SK-N-SH (cell line): Measurements from ENCODE around the gene EWSR1. TPM values are rescaled to one million over a fixed set of nuclear protein-coding genes. Genes with fewer than 3 reads are reported as not detected.

Experiments
- CTCF ChIA-PET: fragments of 300-600, 350-600 bp; formaldehyde crosslinking; extraction: SDS; loops from one replicate; lab custom pipeline; 2021; lab: Yijun Ruan, JAX
- POLR2A ChIA-PET: fragments of 350-600 bp; sonication (Branson Sonifier 250); formaldehyde crosslinking; extraction: SDS; loops from one replicate; lab custom pipeline; 2020; ENCODE audit warnings: antibody characterized with exemption, inconsistent platforms; lab: Yijun Ruan, JAX
- DNase-seq: peaks from one replicate; pipeline ENCODE4 v3.0.0; 2012
- H2AFZ ChIP-seq: fragments of 200-600 bp; sonication (generic); 2 replicates; pipeline ENCODE4 v1.8.1; 2016; ENCODE audit warnings: antibody characterized with exemption, mild to moderate bottlenecking, low read depth
- H3F3A ChIP-seq: fragments of 200-600 bp; sonication (generic); replicated peaks from 2 replicates; pipeline ENCODE3; 2016; ENCODE audit warnings: antibody characterized with exemption, mild to moderate bottlenecking; ENCODE audit not compliant: insufficient read depth
- H3K27ac ChIP-seq, 2 experiments: fragments of 200-500 bp in 1 of 2; fragments of 200-600 bp in 1 of 2; sonication (Bioruptor generic) in 1 of 2; sonication (generic), shearing (Covaris generic) in 1 of 2; 2 replicates each; pipeline versions ENCODE4 v1.5.1 to v1.6.1; 2014 to 2016; ENCODE audit warnings: low read depth in 2 of 2, inconsistent platforms in 1 of 2, low read length in 1 of 2, mild to moderate bottlenecking in 1 of 2, mixed read lengths in 1 of 2
- H3K27me3 ChIP-seq: fragments of 200-600 bp; sonication (generic), shearing (Covaris generic); 2 replicates; pipeline ENCODE4 v1.6.1; 2016; ENCODE audit warnings: mixed run types; ENCODE audit not compliant: insufficient read depth
- H3K36me3 ChIP-seq, 2 experiments: fragments of 200-500 bp in 1 of 2; fragments of 200-600 bp in 1 of 2; sonication (Bioruptor generic) in 1 of 2; sonication (generic) in 1 of 2; replicated peaks in 1 of 2; 2 replicates each; pipeline versions ENCODE3 to v1.5.1; 2014 to 2016; ENCODE audit warnings: low read length in 1 of 2, mild to moderate bottlenecking in 1 of 2; ENCODE audit not compliant: insufficient read depth in 2 of 2, control insufficient read depth in 1 of 2
- H3K4me1 ChIP-seq, 2 experiments: fragments of 200-500 bp in 1 of 2; fragments of 200-600 bp in 1 of 2; sonication (Bioruptor generic) in 1 of 2; sonication (generic), shearing (Covaris generic) in 1 of 2; 2 replicates each; pipeline versions ENCODE4 v1.5.1 to v1.6.1; 2014 to 2016; ENCODE audit warnings: low read depth in 1 of 2, low read length in 1 of 2, mixed run types in 1 of 2; ENCODE audit not compliant: insufficient read depth in 2 of 2, control insufficient read depth in 1 of 2
- H3K4me2 ChIP-seq: fragments of 200-600 bp; sonication (generic), shearing (Covaris generic); 2 replicates; pipeline ENCODE4 v1.6.1; 2017; ENCODE audit warnings: mixed run types
- H3K4me3 ChIP-seq, 2 experiments: fragments of 200-500 bp in 1 of 2; fragments of 200-600 bp in 1 of 2; sonication (Bioruptor generic) in 1 of 2; sonication (generic), shearing (Covaris generic) in 1 of 2; 2 replicates each; pipeline versions ENCODE4 v1.5.1 to v1.8.1; 2014 to 2016; ENCODE audit warnings: low read depth in 2 of 2, inconsistent platforms in 1 of 2, low read length in 1 of 2, mild to moderate bottlenecking in 1 of 2, mixed read lengths in 1 of 2, moderate library complexity in 1 of 2
- H3K79me2 ChIP-seq: fragments of 200-600 bp; sonication (generic); 2 replicates; pipeline ENCODE4 v1.8.1; 2017; ENCODE audit warnings: mild to moderate bottlenecking; ENCODE audit not compliant: insufficient read depth
- H3K9ac ChIP-seq: fragments of 200-600 bp; sonication (generic); 2 replicates; pipeline ENCODE4 v1.6.1; 2017; ENCODE audit warnings: mixed run types
- H3K9me2 ChIP-seq: fragments of 200-600 bp; sonication (generic); 2 replicates; pipeline ENCODE4 v1.6.1; 2017; ENCODE audit warnings: mixed run types
- H3K9me3 ChIP-seq: fragments of 200-600 bp; sonication (generic); 2 replicates; pipeline ENCODE4 v1.6.1; 2017; ENCODE audit warnings: mixed run types, mild to moderate bottlenecking, moderate library complexity
- H4K20me1 ChIP-seq: fragments of 200-600 bp; sonication (generic); 2 replicates; pipeline ENCODE4 v1.6.1; 2017; ENCODE audit warnings: mild to moderate bottlenecking, mixed run types; ENCODE audit not compliant: insufficient read depth
- CHD2 ChIP-seq: fragments of 150-350 bp; IDR thresholded peaks from 2 replicates; pipeline ENCODE4 v1.6.1; 2018; ENCODE audit warnings: low read length; ENCODE audit not compliant: partially characterized antibody
- ELF1 ChIP-seq: IDR thresholded peaks from 2 replicates; pipeline ENCODE4 v1.4.0; 2012
- FOSL2 ChIP-seq: IDR thresholded peaks from 2 replicates; pipeline ENCODE4 v1.4.0; 2012; ENCODE audit warnings: low read depth, mild to moderate bottlenecking, moderate library complexity, borderline replicate concordance
- FOXM1 ChIP-seq: IDR thresholded peaks from 2 replicates; pipeline ENCODE4 v1.4.0; 2012; ENCODE audit warnings: low read depth, mild to moderate bottlenecking
- GABPA ChIP-seq: IDR thresholded peaks from 2 replicates; pipeline ENCODE4 v1.4.0; 2012; ENCODE audit warnings: low read depth, mild to moderate bottlenecking
- GATA2 ChIP-seq: sonication (generic); formaldehyde crosslinking; IDR thresholded peaks from 2 replicates; pipeline ENCODE4 v1.5.0; 2020; ENCODE audit warnings: mild to moderate bottlenecking, missing genetic modification reagents
- JUND ChIP-seq: IDR thresholded peaks from 2 replicates; pipeline ENCODE4 v1.4.0; 2012
- MXI1 ChIP-seq: IDR thresholded peaks from 2 replicates; pipeline ENCODE4 v1.6.1; 2012; ENCODE audit warnings: mild to moderate bottlenecking, low read depth, low read length, improper control_type of control experiment
- NRF1 ChIP-seq: IDR thresholded peaks from 2 replicates; pipeline ENCODE4 v1.6.1; 2012; ENCODE audit warnings: low read depth, mild to moderate bottlenecking, low read length
- POLR2AphosphoS5 ChIP-seq: IDR thresholded peaks from 2 replicates; pipeline ENCODE4 v1.6.1; 2012; ENCODE audit warnings: low read depth, low read length
- RAD21 ChIP-seq: IDR thresholded peaks from 2 replicates; pipeline ENCODE4 v1.6.1; 2012; ENCODE audit warnings: mild to moderate bottlenecking, low read length
- RCOR1 ChIP-seq: fragments of 150-350 bp; IDR thresholded peaks from 2 replicates; pipeline ENCODE4 v1.6.1; 2017; ENCODE audit warnings: antibody characterized with exemption, low read length
- RFX5 ChIP-seq: IDR thresholded peaks from 2 replicates; pipeline ENCODE4 v1.6.1; 2012; ENCODE audit warnings: mild to moderate bottlenecking, improper control_type of control experiment, low read length
- SIN3A ChIP-seq: IDR thresholded peaks from 2 replicates; pipeline ENCODE4 v1.6.1; 2012; ENCODE audit warnings: low read depth, mild to moderate bottlenecking, low read length, moderate library complexity, borderline replicate concordance
- SMC3 ChIP-seq: IDR thresholded peaks from 2 replicates; pipeline ENCODE4 v1.6.1; 2012; ENCODE audit warnings: low read depth, low read length, improper control_type of control experiment
- TAF1 ChIP-seq: IDR thresholded peaks from 2 replicates; pipeline ENCODE4 v1.6.1; 2012; ENCODE audit warnings: low read depth, mild to moderate bottlenecking, low read length, moderate library complexity, borderline replicate concordance
- TCF12 ChIP-seq: IDR thresholded peaks from 2 replicates; pipeline ENCODE4 v1.4.0; 2012
- TEAD4 ChIP-seq: IDR thresholded peaks from 2 replicates; pipeline ENCODE4 v1.4.0; 2012; ENCODE audit warnings: mild to moderate bottlenecking, borderline replicate concordance; ENCODE audit not compliant: insufficient read depth
- YY1 ChIP-seq: IDR thresholded peaks from 2 replicates; pipeline ENCODE4 v1.4.0; 2012; ENCODE audit warnings: low read depth, mild to moderate bottlenecking
- WGBS: methylation state at CpG from one replicate; pipeline ENCODE4 v1.1.6; 2017; ENCODE audit warnings: low lambda C conversion rate; 5-methylcytosine and 5-hydroxymethylcytosine counted together
- polyA plus RNA-seq, 3 experiments: library from polyadenylated mRNA; depleted of rRNA; stranded (reverse); fragments of >200 nt; gene quantifications; 2 replicates each; pipeline ENCODE4 v1.2.3, GENCODE V29; 2012
- TF ChIP-seq, protein P1 (sequence below): fragments of 200-600 bp; sonication (generic); IDR thresholded peaks from 2 replicates; pipeline ENCODE4 v1.6.1; 2017; ENCODE audit warnings: antibody characterized with exemption, mild to moderate bottlenecking, moderate library complexity
- TF ChIP-seq, protein P2 (sequence below): IDR thresholded peaks from 2 replicates; pipeline ENCODE4 v1.4.0; 2012; ENCODE audit warnings: low read depth, borderline replicate concordance
- TF ChIP-seq, protein P3 (sequence below): IDR thresholded peaks from 2 replicates; pipeline ENCODE4 v1.4.0; 2012; ENCODE audit warnings: low read depth, borderline replicate concordance
- TF ChIP-seq, protein P4 (sequence below): IDR thresholded peaks from 2 replicates; pipeline ENCODE4; 2012
- TF ChIP-seq, protein P5 (sequence below): fragments of 150-350 bp; IDR thresholded peaks from 2 replicates; pipeline ENCODE4 v1.6.1; 2016; ENCODE audit warnings: mild to moderate bottlenecking, low read depth, low read length

EWSR1 gene, protein sequence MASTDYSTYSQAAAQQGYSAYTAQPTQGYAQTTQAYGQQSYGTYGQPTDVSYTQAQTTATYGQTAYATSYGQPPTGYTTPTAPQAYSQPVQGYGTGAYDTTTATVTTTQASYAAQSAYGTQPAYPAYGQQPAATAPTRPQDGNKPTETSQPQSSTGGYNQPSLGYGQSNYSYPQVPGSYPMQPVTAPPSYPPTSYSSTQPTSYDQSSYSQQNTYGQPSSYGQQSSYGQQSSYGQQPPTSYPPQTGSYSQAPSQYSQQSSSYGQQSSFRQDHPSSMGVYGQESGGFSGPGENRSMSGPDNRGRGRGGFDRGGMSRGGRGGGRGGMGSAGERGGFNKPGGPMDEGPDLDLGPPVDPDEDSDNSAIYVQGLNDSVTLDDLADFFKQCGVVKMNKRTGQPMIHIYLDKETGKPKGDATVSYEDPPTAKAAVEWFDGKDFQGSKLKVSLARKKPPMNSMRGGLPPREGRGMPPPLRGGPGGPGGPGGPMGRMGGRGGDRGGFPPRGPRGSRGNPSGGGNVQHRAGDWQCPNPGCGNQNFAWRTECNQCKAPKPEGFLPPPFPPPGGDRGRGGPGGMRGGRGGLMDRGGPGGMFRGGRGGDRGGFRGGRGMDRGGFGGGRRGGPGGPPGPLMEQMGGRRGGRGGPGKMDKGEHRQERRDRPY
- polyA plus RNA-seq (2012; rRNA removed): 173 and 234 TPM in 2 replicates
- polyA plus RNA-seq (2012; cell fraction: cytosol; rRNA removed): 103 and 111 TPM in 2 replicates
- polyA plus RNA-seq (2012; cell fraction: nucleus; rRNA removed): 442 and 643 TPM in 2 replicates

DNA sequence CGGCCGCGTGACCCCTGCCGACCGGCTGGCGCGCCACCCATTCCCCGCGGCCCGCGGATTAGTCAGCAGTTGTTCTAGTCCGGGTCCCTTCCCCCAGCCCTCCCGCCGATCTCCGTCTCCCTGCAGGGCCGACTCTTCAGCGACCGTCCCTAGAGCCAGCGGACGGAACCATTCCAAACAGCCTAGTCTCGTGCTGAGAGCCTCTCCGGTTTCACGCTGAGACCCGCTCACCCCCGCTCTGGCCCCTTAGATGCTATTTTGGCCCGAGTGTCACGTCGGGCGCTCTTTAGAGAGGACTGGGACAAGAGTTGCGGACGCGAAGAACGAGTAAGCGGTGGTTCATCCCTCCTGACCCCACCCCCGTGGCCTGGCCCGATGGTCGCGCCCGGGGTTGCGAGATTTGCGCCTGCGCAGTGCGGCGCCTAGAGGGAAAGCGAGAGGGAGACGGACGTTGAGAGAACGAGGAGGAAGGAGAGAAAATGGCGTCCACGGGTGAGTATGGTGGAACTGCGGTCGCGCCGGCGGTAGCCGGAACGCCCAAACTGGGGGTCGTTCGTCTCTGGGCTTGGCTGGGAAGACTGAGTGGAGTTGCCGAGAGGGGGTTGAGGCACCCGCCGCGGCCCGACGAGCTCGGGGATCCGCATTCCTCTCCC, at the start of gene EWSR1, which contains the start of gene RHBDD3:
Gene EWSR1, plus strand, starts transcription at position 411 of the 653 bp plus-strand sequence. Its CDS starts 69 bp downstream, at position 480.
Gene RHBDD3, minus strand, starts transcription at position 124 of the 653 bp plus-strand sequence. CDS start 2,355 bp downstream, outside the sequence.
- H3K36me3 ChIP-seq: peaks cover 40 to 41% of the 10 kb centered on the region in 2 experiments
- H3K9ac ChIP-seq: peak within 1 kb of the TSS; percentile 99
- 1% methylated on average over 50 of the region's 67 CpGs for WGBS
- H3K27me3 ChIP-seq: no peaks in the 10 kb centered on the region
- H3K4me3 ChIP-seq: peak within 1 kb of the TSS; percentile 95 to 97
- peak; percentile 97 for DNase-seq
- ChIA-PET CTCF (interaction anchor here (0.9 to 7.7 kb wide), 4 partner anchors 22 to 91 kb away, joined by 3 to 40 read pairs (median 4); partner anchors contain the start of gene GAS2L1), POLR2A (interaction anchor here (1.1 kb wide), 1 partner anchor 46 kb away, joined by 3 read pairs; no protein-coding TSS in a partner anchor)
- H2AFZ ChIP-seq: peak within 1 kb of the TSS; percentile 83
- no peaks in the 10 kb centered on the region for H3K9me3 ChIP-seq
- peaks cover 44% of the 10 kb centered on the region for H4K20me1 ChIP-seq
- H3K27ac ChIP-seq: peak within 1 kb of the TSS; percentile 95 to 99
- H3F3A ChIP-seq: peaks cover 3% of the 10 kb centered on the region
- peaks cover 69% of the 10 kb centered on the region for H3K79me2 ChIP-seq
- peak within 1 kb of the TSS; percentile 99 for H3K4me2 ChIP-seq
- H3K9me2 ChIP-seq: no peaks in the 10 kb centered on the region
- peaks cover 25 to 39% of the 10 kb centered on the region in 2 experiments for H3K4me1 ChIP-seq
- TF ChIP-seq GABPA (no peak), YY1 (peak; percentile 88), TEAD4 (0 out of 2 replicates have a peak, but pooled peaks have one; percentile 21), SMC3 (no peak), SIN3A (peak; percentile 72; the same call in 1 of the 2 replicates), JUND (peak; percentile 50), FOXM1 (no peak), TCF12 (no peak), TAF1 (peak; percentile 95), RAD21 (no peak), MXI1 (peak; percentile 81), POLR2AphosphoS5 (peak; percentile 61; the same call in 1 of the 2 replicates), RCOR1 (no peak), RFX5 (peak; percentile 25; the same call in 1 of the 2 replicates), CHD2 (peak; percentile 81), FOSL2 (peak; percentile 43; the same call in 1 of the 2 replicates), GATA2 (no peak), ELF1 (peak; percentile 23; the same call in 1 of the 2 replicates), NRF1 (peak; percentile 75)
- TF ChIP-seq, protein P1, sequence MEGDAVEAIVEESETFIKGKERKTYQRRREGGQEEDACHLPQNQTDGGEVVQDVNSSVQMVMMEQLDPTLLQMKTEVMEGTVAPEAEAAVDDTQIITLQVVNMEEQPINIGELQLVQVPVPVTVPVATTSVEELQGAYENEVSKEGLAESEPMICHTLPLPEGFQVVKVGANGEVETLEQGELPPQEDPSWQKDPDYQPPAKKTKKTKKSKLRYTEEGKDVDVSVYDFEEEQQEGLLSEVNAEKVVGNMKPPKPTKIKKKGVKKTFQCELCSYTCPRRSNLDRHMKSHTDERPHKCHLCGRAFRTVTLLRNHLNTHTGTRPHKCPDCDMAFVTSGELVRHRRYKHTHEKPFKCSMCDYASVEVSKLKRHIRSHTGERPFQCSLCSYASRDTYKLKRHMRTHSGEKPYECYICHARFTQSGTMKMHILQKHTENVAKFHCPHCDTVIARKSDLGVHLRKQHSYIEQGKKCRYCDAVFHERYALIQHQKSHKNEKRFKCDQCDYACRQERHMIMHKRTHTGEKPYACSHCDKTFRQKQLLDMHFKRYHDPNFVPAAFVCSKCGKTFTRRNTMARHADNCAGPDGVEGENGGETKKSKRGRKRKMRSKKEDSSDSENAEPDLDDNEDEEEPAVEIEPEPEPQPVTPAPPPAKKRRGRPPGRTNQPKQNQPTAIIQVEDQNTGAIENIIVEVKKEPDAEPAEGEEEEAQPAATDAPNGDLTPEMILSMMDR: no peak
- TF ChIP-seq, protein P2, sequence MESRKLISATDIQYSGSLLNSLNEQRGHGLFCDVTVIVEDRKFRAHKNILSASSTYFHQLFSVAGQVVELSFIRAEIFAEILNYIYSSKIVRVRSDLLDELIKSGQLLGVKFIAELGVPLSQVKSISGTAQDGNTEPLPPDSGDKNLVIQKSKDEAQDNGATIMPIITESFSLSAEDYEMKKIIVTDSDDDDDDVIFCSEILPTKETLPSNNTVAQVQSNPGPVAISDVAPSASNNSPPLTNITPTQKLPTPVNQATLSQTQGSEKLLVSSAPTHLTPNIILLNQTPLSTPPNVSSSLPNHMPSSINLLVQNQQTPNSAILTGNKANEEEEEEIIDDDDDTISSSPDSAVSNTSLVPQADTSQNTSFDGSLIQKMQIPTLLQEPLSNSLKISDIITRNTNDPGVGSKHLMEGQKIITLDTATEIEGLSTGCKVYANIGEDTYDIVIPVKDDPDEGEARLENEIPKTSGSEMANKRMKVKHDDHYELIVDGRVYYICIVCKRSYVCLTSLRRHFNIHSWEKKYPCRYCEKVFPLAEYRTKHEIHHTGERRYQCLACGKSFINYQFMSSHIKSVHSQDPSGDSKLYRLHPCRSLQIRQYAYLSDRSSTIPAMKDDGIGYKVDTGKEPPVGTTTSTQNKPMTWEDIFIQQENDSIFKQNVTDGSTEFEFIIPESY: no peak
- TF ChIP-seq, protein P3, sequence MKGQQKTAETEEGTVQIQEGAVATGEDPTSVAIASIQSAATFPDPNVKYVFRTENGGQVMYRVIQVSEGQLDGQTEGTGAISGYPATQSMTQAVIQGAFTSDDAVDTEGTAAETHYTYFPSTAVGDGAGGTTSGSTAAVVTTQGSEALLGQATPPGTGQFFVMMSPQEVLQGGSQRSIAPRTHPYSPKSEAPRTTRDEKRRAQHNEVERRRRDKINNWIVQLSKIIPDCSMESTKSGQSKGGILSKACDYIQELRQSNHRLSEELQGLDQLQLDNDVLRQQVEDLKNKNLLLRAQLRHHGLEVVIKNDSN: peak; percentile 44; the same call in 1 of the 2 replicates
- TF ChIP-seq, protein P4, sequence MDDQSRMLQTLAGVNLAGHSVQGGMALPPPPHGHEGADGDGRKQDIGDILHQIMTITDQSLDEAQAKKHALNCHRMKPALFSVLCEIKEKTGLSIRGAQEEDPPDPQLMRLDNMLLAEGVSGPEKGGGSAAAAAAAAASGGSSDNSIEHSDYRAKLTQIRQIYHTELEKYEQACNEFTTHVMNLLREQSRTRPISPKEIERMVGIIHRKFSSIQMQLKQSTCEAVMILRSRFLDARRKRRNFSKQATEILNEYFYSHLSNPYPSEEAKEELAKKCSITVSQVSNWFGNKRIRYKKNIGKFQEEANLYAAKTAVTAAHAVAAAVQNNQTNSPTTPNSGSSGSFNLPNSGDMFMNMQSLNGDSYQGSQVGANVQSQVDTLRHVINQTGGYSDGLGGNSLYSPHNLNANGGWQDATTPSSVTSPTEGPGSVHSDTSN: no peak
- TF ChIP-seq, protein P5, sequence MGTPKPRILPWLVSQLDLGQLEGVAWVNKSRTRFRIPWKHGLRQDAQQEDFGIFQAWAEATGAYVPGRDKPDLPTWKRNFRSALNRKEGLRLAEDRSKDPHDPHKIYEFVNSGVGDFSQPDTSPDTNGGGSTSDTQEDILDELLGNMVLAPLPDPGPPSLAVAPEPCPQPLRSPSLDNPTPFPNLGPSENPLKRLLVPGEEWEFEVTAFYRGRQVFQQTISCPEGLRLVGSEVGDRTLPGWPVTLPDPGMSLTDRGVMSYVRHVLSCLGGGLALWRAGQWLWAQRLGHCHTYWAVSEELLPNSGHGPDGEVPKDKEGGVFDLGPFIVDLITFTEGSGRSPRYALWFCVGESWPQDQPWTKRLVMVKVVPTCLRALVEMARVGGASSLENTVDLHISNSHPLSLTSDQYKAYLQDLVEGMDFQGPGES: peak; percentile 82
